ENCODE measurements around the gene SLBP. TPM values are rescaled to one million over a fixed set of nuclear protein-coding genes. Genes with fewer than 3 reads are reported as not detected.
A peak's percentile ranks its signal among the peaks of the same experiment; 100 is the strongest.

Gene SLBP
- total and polyA plus RNA-seq, 12 donors = 10.9 to 17.7 (median 12.8) TPM

GRCh38 chr4:1668488-1668840, 43.7 kb downstream of the SLBP start:
- no peaks in the 10 kb centered on the region for H3K9me3 ChIP-seq
- H3K4me1 ChIP-seq = peaks cover 0 to 7% (median 0%) of the 10 kb centered on the region in 9 donors
- no peak for DNase-seq
- no peak for ATAC-seq
- no peaks in the 10 kb centered on the region for H3K27me3 ChIP-seq
- H3K4me3 ChIP-seq = no peak overlapping the region
- H3K27ac ChIP-seq = no peak overlapping the region
- intact Hi-C loops (cut with DNase I) = no loop called here
- 70 to 78% methylated on average over 8 of the region's 8 CpGs for WGBS, 2 donors
- TF ChIP-seq, protein P1, sequence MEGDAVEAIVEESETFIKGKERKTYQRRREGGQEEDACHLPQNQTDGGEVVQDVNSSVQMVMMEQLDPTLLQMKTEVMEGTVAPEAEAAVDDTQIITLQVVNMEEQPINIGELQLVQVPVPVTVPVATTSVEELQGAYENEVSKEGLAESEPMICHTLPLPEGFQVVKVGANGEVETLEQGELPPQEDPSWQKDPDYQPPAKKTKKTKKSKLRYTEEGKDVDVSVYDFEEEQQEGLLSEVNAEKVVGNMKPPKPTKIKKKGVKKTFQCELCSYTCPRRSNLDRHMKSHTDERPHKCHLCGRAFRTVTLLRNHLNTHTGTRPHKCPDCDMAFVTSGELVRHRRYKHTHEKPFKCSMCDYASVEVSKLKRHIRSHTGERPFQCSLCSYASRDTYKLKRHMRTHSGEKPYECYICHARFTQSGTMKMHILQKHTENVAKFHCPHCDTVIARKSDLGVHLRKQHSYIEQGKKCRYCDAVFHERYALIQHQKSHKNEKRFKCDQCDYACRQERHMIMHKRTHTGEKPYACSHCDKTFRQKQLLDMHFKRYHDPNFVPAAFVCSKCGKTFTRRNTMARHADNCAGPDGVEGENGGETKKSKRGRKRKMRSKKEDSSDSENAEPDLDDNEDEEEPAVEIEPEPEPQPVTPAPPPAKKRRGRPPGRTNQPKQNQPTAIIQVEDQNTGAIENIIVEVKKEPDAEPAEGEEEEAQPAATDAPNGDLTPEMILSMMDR (IDR thresholded peaks at IDR 0.05) = no peak
- no peaks in the 10 kb centered on the region for H3K36me3 ChIP-seq

DNA sequence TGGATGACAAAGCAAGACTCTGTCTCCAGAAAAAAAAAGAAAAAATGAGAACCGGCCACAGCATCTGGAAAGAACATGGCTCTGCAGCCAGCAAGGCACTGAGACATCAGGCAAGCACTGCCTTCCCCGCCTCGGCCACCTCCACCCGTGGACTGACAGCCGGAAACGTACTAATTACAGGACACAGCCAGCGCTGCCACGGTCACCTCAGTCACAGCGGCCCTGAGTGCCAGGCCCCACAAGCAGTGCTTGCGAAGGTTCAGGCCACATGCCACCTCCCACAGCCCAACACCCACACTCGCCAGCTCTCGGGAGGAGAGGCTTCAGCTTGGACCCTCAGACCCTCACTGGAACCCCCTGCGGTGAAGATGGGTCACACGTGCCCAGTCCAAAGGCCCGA, 44.8 kb downstream of the SLBP start:
- H3K27ac ChIP-seq = peak overlapping the region in 2 of 10 donors; percentile 16 to 58
- WGBS, 2 donors = 75 to 88% methylated on average over 15 of the region's 15 CpGs
- H3K9me3 ChIP-seq = no peaks in the 10 kb centered on the region
- H3K27me3 ChIP-seq = no peaks in the 10 kb centered on the region
- TF ChIP-seq, protein P1 (IDR thresholded peaks at IDR 0.05) = no peak
- peak in 4 of 8 donors; percentile 23 to 57 (median 44) for ATAC-seq
- intact Hi-C loops (cut with DNase I) = no loop called here
- H3K4me1 ChIP-seq = peaks cover 0 to 7% (median 0%) of the 10 kb centered on the region in 9 donors
- no peak overlapping the region for H3K4me3 ChIP-seq
- DNase-seq = peak in 1 of 2 donors; percentile 44
- no peaks in the 10 kb centered on the region for H3K36me3 ChIP-seq

- Histone ChIP-seq H3K9me3 (no peaks in the 10 kb centered on the region), H3K27me3 (no peaks in the 10 kb centered on the region), H3K4me3 (no peak overlapping the region), H3K36me3 (no peaks in the 10 kb centered on the region), H3K27ac (peak overlapping the region in 4 of 10 donors; percentile 22 to 77 (median 65)), H3K4me1 (peaks cover 0 to 7% (median 0%) of the 10 kb centered on the region in 9 donors)
- DNase-seq (peak; percentile 65 to 74), ATAC-seq (peak in 7 of 8 donors; percentile 46 to 91 (median 81))
- 43 to 46% methylated on average over 12 of the region's 12 CpGs for WGBS, 2 donors
- intact Hi-C loops (cut with DNase I) = no loop called here
- TF ChIP-seq, protein P1 (IDR thresholded peaks at IDR 0.05) = no peak
Measured at GRCh38 chr4:1666391-1666790, 45.7 kb downstream of the SLBP start.

GRCh38 chr4:1664141-1664540, 48.0 kb downstream of the SLBP start:
- Histone ChIP-seq H3K4me3 (no peak overlapping the region), H3K36me3 (no peaks in the 10 kb centered on the region), H3K27ac (no peak overlapping the region), H3K4me1 (peaks cover 0 to 7% (median 0%) of the 10 kb centered on the region in 9 donors), H3K9me3 (no peaks in the 10 kb centered on the region), H3K27me3 (no peaks in the 10 kb centered on the region)
- DNase-seq (no peak), ATAC-seq (no peak)
- 81 to 84% methylated on average over 8 of the region's 8 CpGs for WGBS, 2 donors
- TF ChIP-seq, protein P1 (IDR thresholded peaks at IDR 0.05) = no peak
- intact Hi-C loops (cut with DNase I) = no loop called here

Measured in heart right ventricle (tissue), 16 donors.